Ectodermal cell (in vitro differentiated cells): ENCODE measurements around the gene CACUL1.
"Not testable (repeated sequence)": the region's sequence is repeated elsewhere in the genome, so short reads cannot be mapped to it uniquely, and the experiment has no call there.

Experiments used
- H3K27ac ChIP-seq: 2 replicates; pipeline ENCODE4 v1.7.0; 2013; ENCODE audit warnings: mild to moderate bottlenecking, low read depth, low read length; ENCODE audit not compliant: insufficient read depth, poor library complexity, severe bottlenecking
- H3K27me3 ChIP-seq: 2 replicates; pipeline ENCODE4 v1.7.0; 2013; ENCODE audit warnings: mild to moderate bottlenecking, low read length; ENCODE audit not compliant: insufficient read depth, control insufficient read depth, poor library complexity, severe bottlenecking
- H3K36me3 ChIP-seq: one replicate; pipeline ENCODE4 v1.7.0; 2013; ENCODE audit warnings: low read length; ENCODE audit not compliant: control insufficient read depth, insufficient read depth
- H3K4me1 ChIP-seq: one replicate; pipeline ENCODE4 v1.7.0; 2013; ENCODE audit warnings: low read length; ENCODE audit not compliant: control insufficient read depth, insufficient read depth
- H3K4me3 ChIP-seq: 2 replicates; pipeline ENCODE4 v1.7.0; 2013; ENCODE audit warnings: low read depth, low read length, control low read depth; ENCODE audit not compliant: insufficient read depth
- H3K9me3 ChIP-seq: 2 replicates; pipeline ENCODE4 v1.7.0; 2013; ENCODE audit warnings: mild to moderate bottlenecking, low read length, moderate library complexity; ENCODE audit not compliant: control insufficient read depth
- WGBS, 2 experiments: methylation state at CpG; one replicate each; pipeline ENCODE4 v1.1.7; 2013; ENCODE audit warnings: missing lambda C conversion rate in 2 of 2; 5-methylcytosine and 5-hydroxymethylcytosine counted together

CACUL1 gene

GRCh38 chr10:118785551-118785950 is 30.8 kb upstream of the CACUL1 start:
- no peaks in the 10 kb centered on the region for H3K27me3 ChIP-seq
- no peak overlapping the region for H3K4me3 ChIP-seq
- WGBS, 2 experiments: 90% methylated on average over 5 of the region's 5 CpGs
- H3K27ac ChIP-seq: no peak overlapping the region
- no peaks in the 10 kb centered on the region for H3K9me3 ChIP-seq
- H3K4me1 ChIP-seq: no peaks in the 10 kb centered on the region
- H3K36me3 ChIP-seq: no peaks in the 10 kb centered on the region

DNA sequence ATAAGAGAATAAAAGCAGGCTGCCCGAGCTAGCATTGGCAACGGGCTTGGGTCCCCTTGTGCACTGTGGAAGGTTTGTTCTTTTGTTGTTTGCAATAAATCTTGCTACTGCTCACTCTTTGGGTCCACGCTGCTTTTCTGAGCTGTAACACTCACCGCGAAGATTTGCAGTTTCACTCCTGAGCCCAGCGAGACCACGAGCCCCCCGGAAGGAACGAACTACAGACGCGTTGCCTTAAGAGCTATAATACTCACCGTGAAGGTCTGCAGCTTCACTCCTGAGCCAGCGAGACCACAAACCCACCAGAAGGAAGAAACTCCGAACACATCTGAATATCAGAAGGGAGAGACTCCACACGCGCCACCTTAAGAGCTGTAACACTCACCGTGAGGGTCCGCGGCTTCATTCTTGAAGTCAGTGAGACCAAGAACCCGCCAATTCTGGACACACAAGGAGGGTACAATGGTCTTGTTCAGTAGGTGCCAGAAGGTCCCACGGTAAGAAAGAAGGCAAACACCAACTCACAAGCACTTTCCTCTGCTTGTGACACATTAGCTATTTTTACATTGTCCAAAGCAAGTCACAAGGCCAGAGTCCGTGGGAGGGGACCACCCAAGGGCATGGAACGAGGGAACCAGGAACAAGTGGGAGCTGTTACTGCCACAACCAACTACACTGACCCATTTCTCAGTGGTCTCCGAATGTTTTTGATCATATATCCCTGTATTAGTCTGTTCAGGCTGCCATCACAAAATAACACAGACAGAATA is 29.2 kb upstream of the CACUL1 start:
- 93 to 95% methylated on average over 24 of the region's 24 CpGs for WGBS, 2 experiments
- H3K4me3 ChIP-seq: no peak overlapping the region
- no peaks in the 10 kb centered on the region for H3K9me3 ChIP-seq
- no peaks in the 10 kb centered on the region for H3K4me1 ChIP-seq
- no peak overlapping the region for H3K27ac ChIP-seq
- no peaks in the 10 kb centered on the region for H3K36me3 ChIP-seq
- no peaks in the 10 kb centered on the region for H3K27me3 ChIP-seq

DNA sequence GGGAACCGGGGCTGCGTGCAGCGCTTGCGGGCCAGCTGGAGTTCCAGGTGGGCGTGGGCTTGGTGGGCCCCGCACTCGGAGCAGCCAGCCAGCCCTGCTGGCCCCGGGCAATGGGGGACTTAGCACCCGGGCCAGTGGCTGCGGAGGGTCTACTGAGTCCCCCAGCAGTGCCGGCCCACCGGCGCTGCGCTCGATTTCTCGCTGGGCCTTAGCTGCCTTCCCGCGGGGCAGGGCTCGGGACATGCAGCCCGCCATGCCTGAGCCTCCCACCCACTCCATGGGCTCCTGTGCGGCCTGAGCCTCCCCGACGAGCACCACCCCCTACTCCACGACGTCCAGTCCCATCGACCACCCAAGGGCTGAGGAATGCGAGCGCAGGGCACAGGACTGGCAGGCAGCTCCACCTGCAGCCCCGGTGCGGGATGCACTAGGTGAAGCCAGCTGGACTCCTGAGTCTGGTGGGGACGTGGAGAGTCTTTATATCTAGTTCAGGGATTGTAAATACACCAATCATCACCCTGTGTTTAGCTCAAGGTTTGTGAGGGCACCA is 28.2 kb upstream of the CACUL1 start:
- WGBS, 2 experiments: 94 to 95% methylated on average over 31 of the region's 31 CpGs
- H3K4me3 ChIP-seq, H3K9me3 ChIP-seq, H3K36me3 ChIP-seq, H3K27me3 ChIP-seq, H3K27ac ChIP-seq, H3K4me1 ChIP-seq: not testable (repeated sequence)

- H3K27ac ChIP-seq: no peak overlapping the region
- no peaks in the 10 kb centered on the region for H3K4me1 ChIP-seq
- WGBS, 2 experiments: 93 to 94% methylated on average over 4 of the region's 4 CpGs
- H3K9me3 ChIP-seq: no peaks in the 10 kb centered on the region
- no peaks in the 10 kb centered on the region for H3K27me3 ChIP-seq
- no peaks in the 10 kb centered on the region for H3K36me3 ChIP-seq
- no peak overlapping the region for H3K4me3 ChIP-seq
Observed at GRCh38 chr10:118781541-118781940, 26.8 kb upstream of the CACUL1 start.

GRCh38 chr10:118778727-118779126 is 24.0 kb upstream of the CACUL1 start:
- no peaks in the 10 kb centered on the region for H3K4me1 ChIP-seq
- H3K27ac ChIP-seq: no peak overlapping the region
- no peak overlapping the region for H3K4me3 ChIP-seq
- H3K9me3 ChIP-seq: no peaks in the 10 kb centered on the region
- WGBS, 2 experiments: 90 to 92% methylated on average over 7 of the region's 7 CpGs
- H3K36me3 ChIP-seq: no peaks in the 10 kb centered on the region
- H3K27me3 ChIP-seq: no peaks in the 10 kb centered on the region

DNA sequence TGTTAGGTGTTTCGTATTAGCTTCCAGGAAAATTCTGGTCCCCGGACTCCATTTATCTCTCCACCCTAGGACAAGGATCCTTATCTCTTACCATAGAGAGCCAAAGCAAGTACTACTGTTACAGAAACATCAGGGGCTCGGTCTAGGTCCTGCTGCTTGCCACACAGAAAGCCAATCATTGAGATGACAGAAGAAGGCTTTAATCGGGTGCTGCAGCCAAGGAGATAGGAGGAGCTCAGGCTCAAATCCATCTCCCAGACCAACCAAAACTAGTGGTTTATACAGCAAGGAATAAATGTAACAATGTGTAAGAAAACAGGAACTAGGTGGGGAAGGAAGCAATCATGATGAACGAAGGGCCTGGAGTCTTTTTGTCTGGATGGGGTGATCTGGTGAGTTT is 22.2 kb upstream of the CACUL1 start:
- no peaks in the 10 kb centered on the region for H3K9me3 ChIP-seq
- H3K4me1 ChIP-seq: no peaks in the 10 kb centered on the region
- no peaks in the 10 kb centered on the region for H3K36me3 ChIP-seq
- no peak overlapping the region for H3K4me3 ChIP-seq
- H3K27me3 ChIP-seq: no peaks in the 10 kb centered on the region
- WGBS, 2 experiments: 67 to 76% methylated on average over 4 to 5 of the region's 5 CpGs
- no peak overlapping the region for H3K27ac ChIP-seq

- no peaks in the 10 kb centered on the region for H3K4me1 ChIP-seq
- H3K36me3 ChIP-seq: no peaks in the 10 kb centered on the region
- no peak overlapping the region for H3K4me3 ChIP-seq
- no peaks in the 10 kb centered on the region for H3K9me3 ChIP-seq
- WGBS, 2 experiments: 93 to 95% methylated on average over 3 of the region's 3 CpGs
- H3K27me3 ChIP-seq: no peaks in the 10 kb centered on the region
- H3K27ac ChIP-seq: no peak overlapping the region
Observed at GRCh38 chr10:118776033-118776432, 21.3 kb upstream of the CACUL1 start.

DNA sequence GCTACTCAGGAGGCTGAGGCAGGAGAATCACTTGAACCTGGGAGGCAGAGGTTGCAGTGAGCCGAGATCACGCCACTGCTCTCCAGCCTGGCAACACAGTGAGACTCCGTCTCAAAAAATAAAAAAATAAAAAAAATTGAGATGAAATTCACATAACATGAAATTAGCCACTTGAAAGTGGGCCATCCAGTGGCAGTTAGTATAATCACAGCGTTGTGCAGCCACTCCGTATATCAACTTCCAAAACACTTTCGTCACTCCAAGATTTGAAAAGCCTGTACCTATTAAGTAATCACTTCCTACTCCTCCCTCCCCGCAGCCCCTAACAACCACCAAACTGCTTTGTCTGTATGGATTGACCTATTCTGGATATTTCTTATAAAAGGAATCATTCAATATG is 20.7 kb upstream of the CACUL1 start:
- 82 to 83% methylated on average over 6 of the region's 7 CpGs for WGBS, 2 experiments
- Histone ChIP-seq H3K36me3 (no peaks in the 10 kb centered on the region), H3K4me3 (no peak overlapping the region), H3K27me3 (no peaks in the 10 kb centered on the region), H3K4me1 (no peaks in the 10 kb centered on the region), H3K27ac (no peak overlapping the region), H3K9me3 (no peaks in the 10 kb centered on the region)

DNA sequence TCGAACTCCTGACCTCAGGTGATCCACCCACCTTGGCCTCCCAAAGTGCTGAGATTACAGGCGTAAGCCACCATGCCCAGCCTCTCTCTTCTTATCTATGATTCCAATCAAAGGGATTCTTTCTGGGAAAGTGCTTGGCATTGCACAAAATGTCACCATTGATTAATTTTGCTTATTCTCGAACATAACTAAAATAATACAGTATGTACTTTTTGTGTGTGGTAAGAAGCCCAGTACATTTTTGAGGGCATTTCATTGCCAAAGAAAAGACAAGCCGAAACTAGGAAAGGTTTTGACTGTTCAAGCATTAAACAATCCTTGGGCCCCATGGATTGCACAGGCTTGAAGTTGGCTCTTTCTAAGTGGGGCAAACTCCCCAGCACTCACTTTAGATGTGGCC is 18.3 kb upstream of the CACUL1 start:
- Histone ChIP-seq H3K9me3 (no peaks in the 10 kb centered on the region), H3K4me3 (no peak overlapping the region), H3K27me3 (no peaks in the 10 kb centered on the region), H3K27ac (no peak overlapping the region), H3K4me1 (no peaks in the 10 kb centered on the region), H3K36me3 (no peaks in the 10 kb centered on the region)
- WGBS, 2 experiments: 74 to 83% methylated on average over 3 of the region's 4 CpGs

- no peak overlapping the region for H3K4me3 ChIP-seq
- no peak overlapping the region for H3K27ac ChIP-seq
- 96 to 97% methylated on average over 3 of the region's 3 CpGs for WGBS, 2 experiments
- H3K36me3 ChIP-seq: no peaks in the 10 kb centered on the region
- no peaks in the 10 kb centered on the region for H3K9me3 ChIP-seq
- H3K27me3 ChIP-seq: no peaks in the 10 kb centered on the region
- H3K4me1 ChIP-seq: no peaks in the 10 kb centered on the region
Observed at GRCh38 chr10:118771976-118772375, 17.2 kb upstream of the CACUL1 start.
